Naive thymus-derived CD4-positive, alpha-beta T cell (primary cell): ENCODE measurements around the gene MYCT1. TPM values are rescaled to one million over a fixed set of nuclear protein-coding genes. Genes with fewer than 3 reads are reported as not detected.

Source experiments
- ATAC-seq: fragments of 150-1000 bp; cut with Tn5 transposase; 2 replicates; pipeline ENCODE4 v1.10.0; 2021; ENCODE audit warnings: mild to moderate bottlenecking, moderate library complexity
- CTCF ChIA-PET: fragments of 350-600 bp; sonication (Branson Sonifier 250); formaldehyde crosslinking; loops from one replicate; lab custom pipeline; 2021; ENCODE audit warnings: antibody characterized with exemption; lab: Charles Lee
- POLR2A ChIA-PET: fragments of 350-600 bp; sonication (Branson Sonifier 250); formaldehyde crosslinking; loops from one replicate; lab custom pipeline; 2021; ENCODE audit warnings: antibody characterized with exemption, inconsistent platforms; lab: Charles Lee
- DNase-seq, 9 donors: peaks; one replicate each; pipeline versions ENCODE4 v3.0.0 to v3.0.0-alpha.2; 2020 to 2022; ENCODE audit warnings: mixed read lengths in 1 of 9
- H3K27ac ChIP-seq: one replicate; pipeline ENCODE4 v1.7.0; 2013; ENCODE audit warnings: mild to moderate bottlenecking, low read depth, low read length, moderate library complexity
- H3K27me3 ChIP-seq, 2 donors: one replicate each; pipeline ENCODE4 v1.7.0; 2013; ENCODE audit warnings: low read length in 2 of 2, mild to moderate bottlenecking in 2 of 2, moderate library complexity in 2 of 2; ENCODE audit not compliant: control insufficient read depth in 2 of 2, insufficient read depth in 2 of 2
- H3K36me3 ChIP-seq, 3 experiments: 1 replicate in 2 of 3; 2 replicates in 1 of 3; pipeline ENCODE4 v1.7.0; 2013; ENCODE audit warnings: low read length in 3 of 3, mild to moderate bottlenecking in 3 of 3, moderate library complexity in 1 of 3; ENCODE audit not compliant: insufficient read depth in 3 of 3, control insufficient read depth in 2 of 3
- H3K4me1 ChIP-seq, 2 donors: one replicate each; pipeline ENCODE4 v1.7.0; 2013; ENCODE audit warnings: low read length in 2 of 2, mild to moderate bottlenecking in 2 of 2, moderate library complexity in 1 of 2; ENCODE audit not compliant: control insufficient read depth in 2 of 2, insufficient read depth in 2 of 2
- H3K4me3 ChIP-seq: 2 replicates; pipeline ENCODE4 v1.7.0; 2013; ENCODE audit warnings: mild to moderate bottlenecking, low read length
- H3K9me3 ChIP-seq, 3 experiments: 1 replicate in 2 of 3; 2 replicates in 1 of 3; pipeline ENCODE4 v1.7.0; 2013; ENCODE audit warnings: low read length in 3 of 3; ENCODE audit not compliant: control insufficient read depth in 2 of 3
- H3K27ac Mint-ChIP-seq, 9 donors: one replicate each; pipeline ENCODE4 v1.8.0; 2020 to 2022; ENCODE audit warnings: mixed read lengths in 9 of 9, mild to moderate bottlenecking in 8 of 9, moderate library complexity in 5 of 9, inconsistent platforms in 2 of 9
- H3K27me3 Mint-ChIP-seq, 5 donors: one replicate each; pipeline ENCODE4 v1.8.0; 2021 to 2022; ENCODE audit warnings: mixed read lengths in 5 of 5, mild to moderate bottlenecking in 1 of 5
- H3K36me3 Mint-ChIP-seq, 5 donors: one replicate each; pipeline ENCODE4 v1.8.0; 2020 to 2022; ENCODE audit warnings: mixed read lengths in 5 of 5, mild to moderate bottlenecking in 3 of 5, inconsistent platforms in 1 of 5
- H3K4me1 Mint-ChIP-seq, 7 donors: one replicate each; pipeline ENCODE4 v1.8.0; 2020 to 2022; ENCODE audit warnings: mixed read lengths in 7 of 7, mild to moderate bottlenecking in 3 of 7, inconsistent platforms in 1 of 7
- H3K4me3 Mint-ChIP-seq, 10 donors: one replicate each; pipeline ENCODE4 v1.8.0; 2020 to 2022; ENCODE audit warnings: mild to moderate bottlenecking in 10 of 10, mixed read lengths in 10 of 10, moderate library complexity in 6 of 10, inconsistent platforms in 2 of 10
- H3K9me3 Mint-ChIP-seq, 11 donors: one replicate each; pipeline ENCODE4 v1.8.0; 2020 to 2022; ENCODE audit warnings: mixed read lengths in 11 of 11, mild to moderate bottlenecking in 4 of 11, inconsistent platforms in 1 of 11, moderate library complexity in 1 of 11
- intact Hi-C, 2 donors: fragments of 100-400 bp; cut with micrococcal nuclease; formaldehyde crosslinking; loops; one replicate each; pipeline ENCODE4 v1.15.1; 2023
- polyA plus RNA-seq, 2 donors: library from polyadenylated mRNA; unstranded; fragments of 300-500 nt; fragmentation: Illumina TruSeq; gene quantifications; one replicate each; pipeline ENCODE4 v1.2.3, GENCODE V29; 2021
- total RNA-seq, 6 experiments: library from RNA in 5 of 6; stranded (reverse) in 5 of 6; gene quantifications; 1 replicate in 5 of 6; 2 replicates in 1 of 6; pipeline ENCODE4 v1.2.3 and lab custom pipeline; 2021 to 2026

The MYCT1 gene
- total and polyA plus RNA-seq, 7 experiments from 2014 or later = 0.24 to 1.0 TPM; not detected in 5

DNA sequence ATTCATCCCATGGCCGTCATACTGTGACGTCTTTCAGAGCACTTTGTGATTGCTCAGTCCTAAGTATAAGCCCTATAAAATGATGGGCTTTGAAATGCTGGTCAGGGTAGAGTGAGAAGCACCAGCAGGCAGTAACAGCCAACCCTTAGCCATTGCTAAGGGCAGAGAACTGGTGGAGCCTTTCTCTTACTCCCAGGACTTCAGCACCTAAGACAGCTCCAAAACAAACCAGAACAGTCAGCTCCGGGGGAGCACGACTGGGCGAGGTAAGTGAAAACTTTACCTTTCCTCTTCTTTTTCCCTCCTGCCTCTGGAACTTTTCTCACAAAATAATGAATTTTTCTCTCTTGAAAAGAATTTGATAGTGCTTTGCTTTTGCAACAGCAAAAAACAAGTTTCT, 53.0 kb downstream of the MYCT1 start, which contains the start of gene VIP:
Gene VIP, plus strand, starts transcription at position 104 of the 400 bp plus-strand sequence. CDS start 1,381 bp downstream, outside the sequence.
- POLR2A ChIA-PET = no interaction called here
- no peaks in the 10 kb centered on the region for H3K36me3 Mint-ChIP-seq
- Histone ChIP-seq H3K4me1 (no peaks in the 10 kb centered on the region), H3K36me3 (no peaks in the 10 kb centered on the region), H3K27ac (no peak within 1 kb of the TSS), H3K27me3 (no peaks in the 10 kb centered on the region), H3K9me3 (no peaks in the 10 kb centered on the region), H3K4me3 (no peak within 1 kb of the TSS)
- CTCF ChIA-PET = no interaction called here
- ATAC-seq = no peak
- no peak within 1 kb of the TSS for H3K27ac Mint-ChIP-seq
- intact Hi-C loops = no loop called here
- no peak within 1 kb of the TSS for H3K4me3 Mint-ChIP-seq
- peaks cover 0 to 4% (median 0%) of the 10 kb centered on the region in 5 donors for H3K27me3 Mint-ChIP-seq
- no peaks in the 10 kb centered on the region for H3K4me1 Mint-ChIP-seq
- DNase-seq = no peak
- H3K9me3 Mint-ChIP-seq = no peaks in the 10 kb centered on the region

DNA sequence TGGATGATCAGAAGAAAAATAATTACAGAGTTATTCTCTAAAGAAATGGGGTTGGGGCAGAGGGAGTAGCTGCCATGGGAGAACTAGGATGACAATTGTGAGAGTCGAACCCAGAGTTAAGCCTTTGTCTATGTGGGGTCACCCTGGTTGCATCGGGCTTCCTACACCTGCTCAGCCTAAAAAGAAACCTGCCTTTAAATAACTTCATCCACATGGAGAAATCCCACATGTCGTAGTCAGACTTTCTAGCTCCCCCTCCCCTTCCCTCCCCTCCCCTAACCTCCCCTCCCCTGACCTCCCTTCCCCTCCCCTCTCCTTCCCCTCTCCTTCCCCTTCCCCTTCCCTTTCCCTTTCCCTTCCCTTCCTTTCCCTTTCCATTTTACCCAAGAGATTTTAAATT, 67.6 kb downstream of the MYCT1 start:
- ChIA-PET CTCF (no interaction called here), POLR2A (no interaction called here)
- Mint-ChIP-seq H3K27me3 (peaks cover 0 to 15% (median 4%) of the 10 kb centered on the region in 5 donors), H3K9me3 (no peaks in the 10 kb centered on the region), H3K4me1 (no peaks in the 10 kb centered on the region), H3K36me3 (no peaks in the 10 kb centered on the region), H3K27ac (no peak overlapping the region), H3K4me3 (no peak overlapping the region)
- Histone ChIP-seq H3K36me3 (no peaks in the 10 kb centered on the region), H3K27me3 (no peaks in the 10 kb centered on the region), H3K27ac (no peak overlapping the region), H3K4me1 (no peaks in the 10 kb centered on the region), H3K4me3 (no peak overlapping the region), H3K9me3 (no peaks in the 10 kb centered on the region)
- ATAC-seq (no peak), DNase-seq (no peak)
- intact Hi-C loops = no loop called here

DNA sequence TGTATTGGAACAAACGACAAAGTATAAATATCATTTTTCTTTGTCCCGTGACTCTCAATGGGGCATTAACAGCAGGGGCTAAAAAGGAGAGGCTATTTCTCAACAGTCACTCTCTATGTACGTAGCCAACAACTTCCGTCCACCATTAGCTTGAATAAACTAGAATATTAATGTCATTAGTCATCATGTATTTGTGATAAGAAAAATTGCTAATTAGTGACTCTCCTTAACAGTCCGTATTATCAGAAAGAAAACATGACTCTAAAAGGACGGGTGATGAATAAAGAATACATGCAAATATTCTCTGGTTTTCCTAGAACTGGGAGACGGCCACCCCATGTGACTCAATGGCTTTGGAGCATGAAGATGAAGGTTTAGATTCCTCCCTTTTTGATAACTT, 71.5 kb downstream of the MYCT1 start:
- Histone ChIP-seq H3K27ac (no peak overlapping the region), H3K36me3 (no peaks in the 10 kb centered on the region), H3K27me3 (no peaks in the 10 kb centered on the region), H3K4me3 (no peak overlapping the region), H3K4me1 (no peaks in the 10 kb centered on the region), H3K9me3 (no peaks in the 10 kb centered on the region)
- intact Hi-C loops = no loop called here
- Mint-ChIP-seq H3K4me3 (no peak overlapping the region), H3K27ac (no peak overlapping the region), H3K27me3 (peaks cover 0 to 11% (median under 1%) of the 10 kb centered on the region in 5 donors), H3K4me1 (no peaks in the 10 kb centered on the region), H3K9me3 (peaks cover 0 to 3% (median 0%) of the 10 kb centered on the region in 11 donors), H3K36me3 (no peaks in the 10 kb centered on the region)
- POLR2A ChIA-PET = no interaction called here
- CTCF ChIA-PET = no interaction called here
- DNase-seq = no peak
- ATAC-seq = no peak

DNA sequence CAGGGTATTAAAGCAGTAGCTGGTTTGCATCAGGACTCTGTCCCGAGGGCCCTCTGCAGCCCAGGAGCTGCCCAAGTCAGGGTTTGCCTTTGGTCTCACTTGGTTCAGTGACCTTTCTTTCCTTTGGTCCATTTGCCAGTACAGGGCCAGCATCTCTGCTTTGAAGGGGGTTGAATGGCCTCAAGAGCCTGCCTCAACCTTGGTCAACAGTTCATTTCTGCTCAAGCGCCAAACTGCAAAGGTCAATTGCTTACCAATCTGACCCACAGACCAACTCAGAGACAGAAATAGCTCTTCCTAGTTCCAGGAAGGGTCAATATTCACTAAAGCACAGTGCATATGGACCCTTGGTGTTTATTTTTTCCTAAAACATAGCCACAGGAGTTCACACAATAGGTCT, 72.3 kb downstream of the MYCT1 start:
- Mint-ChIP-seq H3K27me3 (peaks cover 0 to 14% (median 0%) of the 10 kb centered on the region in 5 donors), H3K4me1 (no peaks in the 10 kb centered on the region), H3K36me3 (no peaks in the 10 kb centered on the region), H3K27ac (no peak overlapping the region), H3K9me3 (peaks cover 0 to 3% (median 0%) of the 10 kb centered on the region in 11 donors), H3K4me3 (no peak overlapping the region)
- Histone ChIP-seq H3K9me3 (no peaks in the 10 kb centered on the region), H3K27me3 (no peaks in the 10 kb centered on the region), H3K4me3 (no peak overlapping the region), H3K36me3 (no peaks in the 10 kb centered on the region), H3K4me1 (no peaks in the 10 kb centered on the region), H3K27ac (no peak overlapping the region)
- no peak for DNase-seq
- POLR2A ChIA-PET = no interaction called here
- intact Hi-C loops = no loop called here
- ATAC-seq = no peak
- CTCF ChIA-PET = no interaction called here

DNA sequence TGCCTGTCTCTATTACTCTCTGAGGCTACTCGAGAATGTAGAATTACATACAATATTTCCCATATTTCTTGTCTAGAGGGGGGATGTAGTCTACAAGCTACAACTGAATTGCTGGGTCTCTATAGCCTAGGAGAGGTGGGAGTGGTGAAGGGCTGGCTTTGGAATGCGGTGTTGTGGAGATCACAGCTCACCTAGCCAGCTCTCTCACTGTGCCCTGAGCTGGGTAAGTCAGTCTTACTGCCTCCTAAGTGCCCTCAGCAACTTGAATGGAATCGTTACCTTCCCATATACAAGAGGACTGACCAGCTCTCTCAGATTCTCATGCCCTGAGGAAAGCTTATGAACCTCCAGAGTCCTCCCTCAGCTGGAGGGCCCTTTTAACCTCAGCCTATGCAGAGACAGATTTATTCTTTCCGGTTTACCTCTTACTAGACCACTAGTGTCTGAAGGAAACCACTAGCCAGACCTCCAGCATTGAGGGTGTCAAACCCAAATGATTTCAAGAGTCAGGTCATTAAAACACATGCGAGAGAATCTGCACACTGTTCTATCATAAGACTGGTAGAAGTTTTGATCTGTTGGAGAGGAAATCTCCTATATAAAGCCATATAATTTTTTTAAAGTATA, 73.5 kb downstream of the MYCT1 start:
- Histone ChIP-seq H3K36me3 (no peaks in the 10 kb centered on the region), H3K4me1 (no peaks in the 10 kb centered on the region), H3K4me3 (no peak overlapping the region), H3K27me3 (no peaks in the 10 kb centered on the region), H3K9me3 (no peaks in the 10 kb centered on the region), H3K27ac (no peak overlapping the region)
- Mint-ChIP-seq H3K4me1 (no peaks in the 10 kb centered on the region), H3K27me3 (peaks cover 0 to 11% (median 0%) of the 10 kb centered on the region in 5 donors), H3K4me3 (no peak overlapping the region), H3K27ac (no peak overlapping the region), H3K36me3 (no peaks in the 10 kb centered on the region), H3K9me3 (peaks cover 0 to 3% (median 0%) of the 10 kb centered on the region in 11 donors)
- CTCF ChIA-PET = no interaction called here
- DNase-seq (no peak), ATAC-seq (peak; percentile 10)
- POLR2A ChIA-PET = no interaction called here
- intact Hi-C loops = no loop called here

Other genes with a start within 250 kb of the MYCT1 start
- gene SYNE1, start 60.5 kb upstream of the MYCT1 start, total RNA-seq = 100 to 1,000 TPM in 4 of 5 experiments, 10 to 100 TPM in 1; 83.5 to 205 (median 180) TPM
- gene SYNE1, start 60.5 kb upstream of the MYCT1 start, polyA plus RNA-seq = 10 to 100 TPM; 50.6 to 90.8 TPM
- gene VIP, start 52.9 kb downstream of the MYCT1 start, total RNA-seq = not detected
- not detected for gene VIP, start 52.9 kb downstream of the MYCT1 start, polyA plus RNA-seq